ENCODE data around the gene C17orf78.

DNA sequence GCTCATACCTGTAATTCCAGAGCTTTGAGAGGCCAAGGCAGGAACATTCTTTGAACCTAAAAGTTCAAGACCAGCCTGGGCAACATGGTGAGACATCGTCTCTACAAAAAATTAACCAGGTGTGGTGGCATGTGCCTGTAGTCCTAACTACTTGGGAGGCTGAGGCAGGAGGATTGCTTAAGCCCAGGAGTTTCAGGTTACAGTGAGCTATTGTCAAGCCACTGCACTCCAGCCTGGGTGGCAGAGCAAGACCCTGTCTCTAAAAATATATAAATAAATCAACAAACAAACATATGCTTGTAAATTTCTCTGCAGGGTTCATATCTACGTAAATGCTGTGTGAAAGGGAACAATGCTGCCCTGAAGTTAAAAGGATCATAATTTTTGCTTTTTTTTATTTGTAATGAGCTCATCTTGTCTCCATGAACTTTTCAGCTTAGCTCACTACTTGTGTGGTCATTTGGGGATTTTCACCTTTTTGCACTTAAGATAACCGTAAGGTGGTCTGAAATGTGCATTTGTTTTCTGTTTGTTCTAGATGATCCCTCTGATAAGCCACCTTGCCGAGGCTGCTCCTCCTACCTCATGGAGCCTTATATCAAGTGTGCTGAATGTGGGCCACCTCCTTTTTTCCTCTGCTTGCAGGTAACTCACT, 47.3 kb downstream of the C17orf78 start:
- TF ChIP-seq, protein P1, sequence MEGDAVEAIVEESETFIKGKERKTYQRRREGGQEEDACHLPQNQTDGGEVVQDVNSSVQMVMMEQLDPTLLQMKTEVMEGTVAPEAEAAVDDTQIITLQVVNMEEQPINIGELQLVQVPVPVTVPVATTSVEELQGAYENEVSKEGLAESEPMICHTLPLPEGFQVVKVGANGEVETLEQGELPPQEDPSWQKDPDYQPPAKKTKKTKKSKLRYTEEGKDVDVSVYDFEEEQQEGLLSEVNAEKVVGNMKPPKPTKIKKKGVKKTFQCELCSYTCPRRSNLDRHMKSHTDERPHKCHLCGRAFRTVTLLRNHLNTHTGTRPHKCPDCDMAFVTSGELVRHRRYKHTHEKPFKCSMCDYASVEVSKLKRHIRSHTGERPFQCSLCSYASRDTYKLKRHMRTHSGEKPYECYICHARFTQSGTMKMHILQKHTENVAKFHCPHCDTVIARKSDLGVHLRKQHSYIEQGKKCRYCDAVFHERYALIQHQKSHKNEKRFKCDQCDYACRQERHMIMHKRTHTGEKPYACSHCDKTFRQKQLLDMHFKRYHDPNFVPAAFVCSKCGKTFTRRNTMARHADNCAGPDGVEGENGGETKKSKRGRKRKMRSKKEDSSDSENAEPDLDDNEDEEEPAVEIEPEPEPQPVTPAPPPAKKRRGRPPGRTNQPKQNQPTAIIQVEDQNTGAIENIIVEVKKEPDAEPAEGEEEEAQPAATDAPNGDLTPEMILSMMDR (conservative IDR thresholded peaks at IDR 0.05; ENCODE audit: low read length) = no peak
- no peak for TF ChIP-seq EZH2phosphoT487 (IDR thresholded peaks at IDR 0.05; ENCODE audit: borderline replicate concordance)
